Activated naive CD4-positive, alpha-beta T cell treated with Interleukin-2 at 50 U/mL for 16 hours (primary cell): Measurements from ENCODE around the gene COL6A1.

Experiments used
- DNase-seq: peaks from one replicate; pipeline ENCODE4 v3.0.0-alpha.2; 2020

Gene COL6A1

GRCh38 chr21:46050668-46051378 lies 69.3 kb downstream of the COL6A1 start:
- no peak for DNase-seq

- DNase-seq = no peak
Observed at GRCh38 chr21:46051379-46051770, 69.8 kb downstream of the COL6A1 start.

GRCh38 chr21:46051821-46052675 lies 70.5 kb downstream of the COL6A1 start:
- DNase-seq = no peak

- peak; percentile 49 for DNase-seq
Observed at GRCh38 chr21:46052703-46053651, 71.4 kb downstream of the COL6A1 start.

GRCh38 chr21:46054031-46054430 lies 72.5 kb downstream of the COL6A1 start:
- no peak for DNase-seq

GRCh38 chr21:46054451-46054881 lies 72.9 kb downstream of the COL6A1 start:
- no peak for DNase-seq
